GM23338 (cell line): ENCODE measurements around the gene TMEM231. TPM values are rescaled to one million over a fixed set of nuclear protein-coding genes. Genes with fewer than 3 reads are reported as not detected.

Experiments
- ATAC-seq: fragments of 200-7000 bp; cut with Tn5 transposase; 3 replicates; pipeline ENCODE4 v1.9.1; 2020
- DNase-seq: peaks from one replicate; pipeline ENCODE4 v3.0.0-alpha.2; 2015; ENCODE audit warnings: low spot score
- H2AFZ ChIP-seq: fragments of 200-600 bp; sonication (generic); 2 replicates; pipeline ENCODE4 v1.8.0; 2016; ENCODE audit warnings: antibody characterized with exemption, mild to moderate bottlenecking, moderate library complexity
- H3F3A ChIP-seq: fragments of 200-600 bp; sonication (generic); replicated peaks from 2 replicates; pipeline ENCODE4 v1.8.0; 2017; ENCODE audit warnings: antibody characterized with exemption, mixed run types, low read depth
- H3K27ac ChIP-seq: fragments of 200-600 bp; sonication (generic); 2 replicates; pipeline ENCODE4 v1.6.1; 2016; ENCODE audit warnings: low read depth
- H3K27me3 ChIP-seq: fragments of 200-600 bp; sonication (generic); 2 replicates; pipeline ENCODE4 v1.8.0; 2016; ENCODE audit warnings: mild to moderate bottlenecking, mixed run types, moderate library complexity; ENCODE audit not compliant: insufficient read depth
- H3K36me3 ChIP-seq: fragments of 200-600 bp; sonication (generic); 2 replicates; pipeline ENCODE4 v1.8.0; 2016; ENCODE audit warnings: mild to moderate bottlenecking; ENCODE audit not compliant: insufficient read depth
- H3K4me1 ChIP-seq: fragments of 200-600 bp; sonication (generic); 2 replicates; pipeline ENCODE4 v1.8.0; 2016; ENCODE audit warnings: mild to moderate bottlenecking, moderate library complexity; ENCODE audit not compliant: insufficient read depth
- H3K4me2 ChIP-seq: fragments of 200-600 bp; sonication (generic); 2 replicates; pipeline ENCODE4 v1.7.1; 2017; ENCODE audit warnings: mixed run types
- H3K4me3 ChIP-seq: fragments of 200-600 bp; sonication (generic); 2 replicates; pipeline ENCODE4 v1.6.1; 2016; ENCODE audit warnings: mixed run types
- H3K79me2 ChIP-seq: fragments of 200-600 bp; sonication (generic); replicated peaks from 2 replicates; pipeline ENCODE4 v1.8.0; 2017; ENCODE audit warnings: mild to moderate bottlenecking; ENCODE audit not compliant: insufficient read depth
- H3K9me2 ChIP-seq: fragments of 200-600 bp; sonication (generic); 2 replicates; pipeline ENCODE4 v1.8.0; 2017; ENCODE audit not compliant: insufficient read depth
- H4K20me1 ChIP-seq: fragments of 200-600 bp; sonication (generic); replicated peaks from 2 replicates; pipeline ENCODE4 v1.8.0; 2017; ENCODE audit warnings: mild to moderate bottlenecking; ENCODE audit not compliant: insufficient read depth
- H3K27ac Mint-ChIP-seq: 2 replicates; pipeline ENCODE4 v1.8.0; 2020; ENCODE audit warnings: inconsistent platforms, mild to moderate bottlenecking, moderate library complexity, mixed read lengths
- H3K27me3 Mint-ChIP-seq: 3 replicates; pipeline ENCODE4 v1.8.0; 2022; ENCODE audit warnings: low read depth, mild to moderate bottlenecking, moderate library complexity, mixed read lengths, inconsistent platforms; ENCODE audit not compliant: insufficient read depth, poor library complexity
- H3K36me3 Mint-ChIP-seq: 3 replicates; pipeline ENCODE4 v1.8.0; 2021; ENCODE audit warnings: low read depth, mild to moderate bottlenecking, inconsistent platforms, moderate library complexity, mixed read lengths
- H3K4me1 Mint-ChIP-seq: 3 replicates; pipeline ENCODE4 v1.8.0; 2020; ENCODE audit warnings: mild to moderate bottlenecking, inconsistent platforms, mixed read lengths
- H3K4me3 Mint-ChIP-seq: 3 replicates; pipeline ENCODE4 v1.8.0; 2021; ENCODE audit warnings: moderate library complexity, mild to moderate bottlenecking, inconsistent platforms, mixed read lengths
- H3K9me3 Mint-ChIP-seq: 3 replicates; pipeline ENCODE4 v1.8.0; 2020; ENCODE audit warnings: moderate library complexity, mild to moderate bottlenecking, inconsistent platforms, mixed read lengths
- ZNF114 ChIP-seq: fragments of 250-450 bp; sonication (Bioruptor Pico); IDR thresholded peaks from 2 replicates; pipeline ENCODE4 v1.5.0; 2020; ENCODE audit warnings: mild to moderate bottlenecking, moderate library complexity
- ZNF462 ChIP-seq: fragments of 250-450 bp; sonication (Bioruptor Pico); IDR thresholded peaks from 2 replicates; pipeline ENCODE4 v1.5.0; 2020; ENCODE audit warnings: mild to moderate bottlenecking, moderate library complexity
- polyA plus RNA-seq: library from polyadenylated mRNA; unstranded; fragments of >200 nt; fragmentation: Nextera tagmentation; extraction: Ambion mirVana; gene quantifications from 2 replicates; pipeline ENCODE4 v1.2.1, GENCODE V29; 2016
- total RNA-seq: library from RNA; depleted of rRNA; stranded (reverse); fragments of >200 nt; shearing (Covaris generic); gene quantifications from 2 replicates; pipeline ENCODE4 v1.2.3, GENCODE V29; 2014

TMEM231 gene
- total and polyA plus RNA-seq, 2 experiments from 2014 or later, result 5.3 to 19.9 TPM

- Mint-ChIP-seq H3K27me3 (peaks cover 2% of the 10 kb centered on the region), H3K9me3 (no peaks in the 10 kb centered on the region), H3K4me3 (no peak overlapping the region), H3K4me1 (peaks cover 16% of the 10 kb centered on the region), H3K36me3 (peaks cover 70% of the 10 kb centered on the region), H3K27ac (no peak overlapping the region)
- TF ChIP-seq ZNF462 (CRISPR knock-in tag), result no peak
- Histone ChIP-seq H3K27me3 (no peaks in the 10 kb centered on the region), H3K4me2 (no peak overlapping the region), H3F3A (0 out of 2 replicates have a peak, but pooled peaks cover 8% of the 10 kb centered on the region), H3K79me2 (no peaks in the 10 kb centered on the region; the same call in 1 of the 2 replicates), H3K9me2 (no peaks in the 10 kb centered on the region), H4K20me1 (peaks cover 26% of the 10 kb centered on the region), H3K36me3 (peaks cover 29% of the 10 kb centered on the region), H3K27ac (no peak overlapping the region), H3K4me3 (no peak overlapping the region), H2AFZ (no peak overlapping the region), H3K4me1 (peaks cover 18% of the 10 kb centered on the region)
- DNase-seq (no peak), ATAC-seq (no peak)
Measured at GRCh38 chr16:75573955-75574354, 17.9 kb upstream of the TMEM231 start.

- H3K36me3 Mint-ChIP-seq, result peaks cover 65% of the 10 kb centered on the region
- peaks cover 16% of the 10 kb centered on the region for H3K4me1 Mint-ChIP-seq
- Histone ChIP-seq H3K27ac (no peak overlapping the region), H3F3A (0 out of 2 replicates have a peak, but pooled peaks cover 3% of the 10 kb centered on the region), H3K4me1 (peaks cover 18% of the 10 kb centered on the region), H3K9me2 (no peaks in the 10 kb centered on the region), H3K79me2 (peaks cover 5% of the 10 kb centered on the region; the same call in 1 of the 2 replicates), H3K4me2 (no peak overlapping the region), H3K4me3 (no peak overlapping the region), H3K27me3 (no peaks in the 10 kb centered on the region), H2AFZ (no peak overlapping the region), H3K36me3 (peaks cover 29% of the 10 kb centered on the region), H4K20me1 (peaks cover 26% of the 10 kb centered on the region)
- DNase-seq (no peak), ATAC-seq (no peak)
- H3K9me3 Mint-ChIP-seq, result no peaks in the 10 kb centered on the region
- no peak overlapping the region for H3K27ac Mint-ChIP-seq
- H3K4me3 Mint-ChIP-seq, result no peak overlapping the region
- peaks cover 2% of the 10 kb centered on the region for H3K27me3 Mint-ChIP-seq
- TF ChIP-seq ZNF114 (CRISPR knock-in tag), result no peak
Measured at GRCh38 chr16:75572864-75573542, 17.0 kb upstream of the TMEM231 start.
